BJ (cell line): ENCODE results near the gene HELZ2. TPM values are rescaled to one million over a fixed set of nuclear protein-coding genes. Genes with fewer than 3 reads are reported as not detected.

ENCODE experiments used
- CTCF ChIA-PET: fragments of 350-600 bp; formaldehyde crosslinking; extraction: SDS; loops from one replicate; lab custom pipeline; 2021; ENCODE audit warnings: antibody characterized with exemption, inconsistent platforms; lab: Yijun Ruan, JAX
- POLR2A ChIA-PET: fragments of 300-600 bp; sonication (Branson Sonifier 250); formaldehyde crosslinking; extraction: SDS; loops from one replicate; lab custom pipeline; 2021; ENCODE audit warnings: antibody characterized with exemption; lab: Charles Lee
- DNase-seq: peaks from one replicate; pipeline ENCODE4 v3.0.0-alpha.2; 2011; ENCODE audit warnings: low read depth
- H3K27me3 ChIP-seq: 2 replicates; pipeline ENCODE4 v1.6.0; 2011; ENCODE audit warnings: low read length; ENCODE audit not compliant: control insufficient read depth, insufficient read depth
- H3K36me3 ChIP-seq: 2 replicates; pipeline ENCODE4 v1.5.1; 2011; ENCODE audit warnings: low read length; ENCODE audit not compliant: control insufficient read depth, insufficient read depth
- H3K4me3 ChIP-seq: 2 replicates; pipeline ENCODE4 v1.5.1; 2011; ENCODE audit warnings: low read depth, mild to moderate bottlenecking, control low read depth, low read length
- CTCF ChIP-seq: IDR thresholded peaks from 2 replicates; pipeline ENCODE4 v1.5.1; 2011; ENCODE audit warnings: low read depth, mild to moderate bottlenecking, control low read depth, inconsistent platforms, low read length, moderate library complexity; ENCODE audit not compliant: insufficient read depth
- polyA plus RNA-seq: library from polyadenylated mRNA; depleted of rRNA; stranded (reverse); fragments of >200 nt; gene quantifications from 2 replicates; pipeline ENCODE4 v1.2.3, GENCODE V29; 2011

HELZ2 gene
- polyA plus RNA-seq, 1 experiment, result 7.9 TPM

- ChIA-PET CTCF (no interaction called here), POLR2A (no interaction called here)
- DNase-seq, result no peak
- H3K4me3 ChIP-seq, result no peak overlapping the region
- H3K27me3 ChIP-seq, result no peaks in the 10 kb centered on the region
- no peak for TF ChIP-seq CTCF
- peaks cover 22% of the 10 kb centered on the region for H3K36me3 ChIP-seq
These were observed 16.4 kb upstream of the HELZ2 start for GRCh38 chr20:63590218-63591146.

GRCh38 chr20:63589261-63590217 lies 15.5 kb upstream of the HELZ2 start:
- DNase-seq, result no peak
- Histone ChIP-seq H3K36me3 (peaks cover 21% of the 10 kb centered on the region), H3K27me3 (no peaks in the 10 kb centered on the region), H3K4me3 (no peak overlapping the region)
- TF ChIP-seq CTCF, result no peak
- POLR2A ChIA-PET, result no interaction called here
- CTCF ChIA-PET, result interaction anchor here (1.0 kb wide), 1 partner anchor 37 kb away, joined by 3 read pairs; no protein-coding TSS in a partner anchor

- TF ChIP-seq CTCF, result no peak
- no peaks in the 10 kb centered on the region for H3K27me3 ChIP-seq
- no peak overlapping the region for H3K4me3 ChIP-seq
- ChIA-PET POLR2A (no interaction called here), CTCF (interaction anchor here (1.0 to 1.1 kb wide), 2 partner anchors 9 to 36 kb away, joined by 3 read pairs; no protein-coding TSS in a partner anchor)
- H3K36me3 ChIP-seq, result peaks cover 21% of the 10 kb centered on the region
- DNase-seq, result no peak
These were observed 14.6 kb upstream of the HELZ2 start for GRCh38 chr20:63588641-63589041.

GRCh38 chr20:63587776-63588591 lies 13.9 kb upstream of the HELZ2 start:
- Histone ChIP-seq H3K36me3 (peaks cover 21% of the 10 kb centered on the region), H3K4me3 (no peak overlapping the region), H3K27me3 (no peaks in the 10 kb centered on the region)
- DNase-seq, result no peak
- CTCF ChIA-PET, result interaction anchor here (1.1 kb wide), 1 partner anchor 8 kb away, joined by 3 read pairs; no protein-coding TSS in a partner anchor
- TF ChIP-seq CTCF, result no peak
- POLR2A ChIA-PET, result no interaction called here
